SU-DHL-6 (cell line): Measurements from ENCODE around the gene PDE3A.

Experiments used
- CTCF ChIP-seq: fragments of 200-600 bp; sonication (generic); IDR thresholded peaks from one replicate; pipeline ENCODE4 v1.5.1; 2017; ENCODE audit warnings: antibody characterized with exemption, mild to moderate bottlenecking, low read length, moderate library complexity; ENCODE audit not compliant: insufficient read depth, poor library complexity, severe bottlenecking
- EZH2phosphoT487 ChIP-seq: fragments of 200-600 bp; sonication (generic), shearing (Covaris generic); conservative IDR thresholded peaks from 2 replicates; pipeline ENCODE4 v1.6.1; 2018; ENCODE audit warnings: mild to moderate bottlenecking, antibody characterized with exemption, low read length, moderate library complexity, mixed read lengths

GRCh38 chr12:20628226-20628787, 260.0 kb downstream of the PDE3A start:
- no peak for TF ChIP-seq CTCF
- TF ChIP-seq EZH2phosphoT487 = no peak
